Esophagus muscularis mucosa (tissue), 4 donors: ENCODE results near the gene HMBS. TPM values are rescaled to one million over a fixed set of nuclear protein-coding genes. Genes with fewer than 3 reads are reported as not detected.
"Not testable (repeated sequence)": the region's sequence is repeated elsewhere in the genome, so short reads cannot be mapped to it uniquely, and the experiment has no call there.

Experiments used
- DNase-seq: peaks from one replicate; pipeline ENCODE4 v3.0.0-alpha.2; 2017; ENCODE audit errors: extremely low spot score
- H3K27ac ChIP-seq, 4 donors: fragments of 200-600 bp; sonication (generic); replicated peaks in 1 of 4; 1 replicate in 3 of 4; 2 replicates in 1 of 4; pipeline ENCODE4 v1.5.1; 2016 to 2019; ENCODE audit warnings: mild to moderate bottlenecking in 1 of 4
- H3K27me3 ChIP-seq, 4 donors: fragments of 200-600 bp; sonication (generic); one replicate each; pipeline versions ENCODE4 v1.5.1 to v1.6.0; 2016 to 2019
- H3K36me3 ChIP-seq, 4 donors: fragments of 200-600 bp; sonication (generic); one replicate each; pipeline ENCODE4 v1.5.1; 2016 to 2019
- H3K4me1 ChIP-seq, 4 donors: fragments of 200-600 bp; sonication (generic); one replicate each; pipeline ENCODE4 v1.5.1; 2016 to 2019
- H3K4me3 ChIP-seq, 4 donors: fragments of 200-600 bp; sonication (generic); 1 replicate in 2 of 4; 2 replicates in 2 of 4; pipeline ENCODE4 v1.5.1; 2016 to 2019; ENCODE audit warnings: mild to moderate bottlenecking in 4 of 4, moderate library complexity in 1 of 4
- H3K9me3 ChIP-seq, 4 donors: fragments of 200-600 bp; sonication (generic); 1 replicate in 3 of 4; 2 replicates in 1 of 4; pipeline ENCODE4 v1.5.1; 2016 to 2019
- EP300 ChIP-seq: sonication (generic); formaldehyde crosslinking; IDR thresholded peaks from one replicate; pipeline ENCODE4 v1.6.1; 2017; ENCODE audit warnings: antibody characterized with exemption
- POLR2A ChIP-seq: fragments of 450-650 bp; IDR thresholded peaks from one replicate; pipeline ENCODE4 v1.6.1; 2017; ENCODE audit warnings: antibody characterized with exemption, moderate library complexity, mild to moderate bottlenecking, low read depth
- POLR2AphosphoS5 ChIP-seq, 2 donors: sonication (generic); formaldehyde crosslinking; IDR thresholded peaks; one replicate each; pipeline ENCODE4 v1.6.1; 2017; ENCODE audit warnings: antibody characterized with exemption in 2 of 2
- WGBS: methylation state at CpG from one replicate; pipeline ENCODE4 v1.1.5; 2018; 5-methylcytosine and 5-hydroxymethylcytosine counted together
- intact Hi-C: fragments of 100-400 bp; cut with DNase I; formaldehyde crosslinking; loops from one replicate; pipeline ENCODE4 v1.15.1; 2023
- total RNA-seq, 4 donors: library from RNA; depleted of rRNA; stranded (reverse); fragments of >200 nt; gene quantifications; one replicate each; pipeline versions ENCODE4 v1.1.0 to v1.2.1, GENCODE V29; 2016
- TF ChIP-seq, protein P1 (sequence below), 3 experiments: fragments of 200-600 bp in 2 of 3; fragments of 450-650 bp in 1 of 3; sonication (generic) in 2 of 3; IDR thresholded peaks; one replicate each; pipeline ENCODE4 v1.5.1; 2017 to 2019; ENCODE audit warnings: antibody characterized with exemption in 3 of 3, mild to moderate bottlenecking in 2 of 3, moderate library complexity in 1 of 3

Gene HMBS
- total RNA-seq: 1 to 10 TPM; 3.1 to 7.8 (median 6.1) TPM

DNA sequence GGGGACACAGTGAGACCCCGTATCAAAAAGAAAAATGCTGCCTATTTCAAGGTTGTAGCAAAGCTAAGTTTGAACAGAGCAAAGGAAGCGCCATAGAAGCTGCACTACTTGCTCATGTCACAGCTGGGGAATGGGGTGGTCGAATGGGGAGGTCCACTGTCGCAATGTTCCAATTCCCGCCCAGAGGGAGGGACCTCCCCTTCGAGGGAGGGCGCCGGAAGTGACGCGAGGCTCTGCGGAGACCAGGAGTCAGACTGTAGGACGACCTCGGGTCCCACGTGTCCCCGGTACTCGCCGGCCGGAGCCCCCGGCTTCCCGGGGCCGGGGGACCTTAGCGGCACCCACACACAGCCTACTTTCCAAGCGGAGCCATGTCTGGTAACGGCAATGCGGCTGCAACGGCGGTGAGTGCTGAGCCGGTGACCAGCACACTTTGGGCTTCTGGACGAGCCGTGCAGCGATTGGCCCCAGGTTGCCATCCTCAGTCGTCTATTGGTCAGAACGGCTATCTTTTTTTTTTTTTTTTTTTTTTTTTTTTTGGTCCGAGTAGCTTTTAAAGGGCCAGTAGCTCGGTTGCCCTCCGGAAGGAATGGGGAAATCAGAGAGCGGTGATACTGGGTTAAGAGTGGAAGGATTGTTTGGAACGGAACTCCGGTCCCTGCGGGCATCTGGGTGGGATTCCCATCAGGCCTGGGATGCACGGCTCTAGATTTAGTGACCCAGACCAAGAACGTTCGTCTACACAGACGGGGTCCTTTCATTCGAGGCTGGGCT is at the start of gene HMBS:
Gene HMBS, plus strand, starts transcription at position 219 of the 774 bp plus-strand sequence. Its CDS starts 153 bp downstream, at position 372.
- no peaks in the 10 kb centered on the region for H3K9me3 ChIP-seq
- TF ChIP-seq POLR2AphosphoS5 (IDR thresholded peaks at IDR 0.05) (peak; percentile 84 to 89), POLR2A (no peak), EP300 (no peak)
- TF ChIP-seq, protein P1, sequence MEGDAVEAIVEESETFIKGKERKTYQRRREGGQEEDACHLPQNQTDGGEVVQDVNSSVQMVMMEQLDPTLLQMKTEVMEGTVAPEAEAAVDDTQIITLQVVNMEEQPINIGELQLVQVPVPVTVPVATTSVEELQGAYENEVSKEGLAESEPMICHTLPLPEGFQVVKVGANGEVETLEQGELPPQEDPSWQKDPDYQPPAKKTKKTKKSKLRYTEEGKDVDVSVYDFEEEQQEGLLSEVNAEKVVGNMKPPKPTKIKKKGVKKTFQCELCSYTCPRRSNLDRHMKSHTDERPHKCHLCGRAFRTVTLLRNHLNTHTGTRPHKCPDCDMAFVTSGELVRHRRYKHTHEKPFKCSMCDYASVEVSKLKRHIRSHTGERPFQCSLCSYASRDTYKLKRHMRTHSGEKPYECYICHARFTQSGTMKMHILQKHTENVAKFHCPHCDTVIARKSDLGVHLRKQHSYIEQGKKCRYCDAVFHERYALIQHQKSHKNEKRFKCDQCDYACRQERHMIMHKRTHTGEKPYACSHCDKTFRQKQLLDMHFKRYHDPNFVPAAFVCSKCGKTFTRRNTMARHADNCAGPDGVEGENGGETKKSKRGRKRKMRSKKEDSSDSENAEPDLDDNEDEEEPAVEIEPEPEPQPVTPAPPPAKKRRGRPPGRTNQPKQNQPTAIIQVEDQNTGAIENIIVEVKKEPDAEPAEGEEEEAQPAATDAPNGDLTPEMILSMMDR (IDR thresholded peaks at IDR 0.05): peak in 1 of 3 experiments; percentile 6
- peak; percentile 99 for DNase-seq
- H3K4me1 ChIP-seq: peaks cover 15 to 21% (median 17%) of the 10 kb centered on the region in 4 donors
- peaks cover 16 to 31% (median 30%) of the 10 kb centered on the region in 4 donors for H3K36me3 ChIP-seq
- peak within 1 kb of the TSS; percentile 95 to 96 (median 96) for H3K27ac ChIP-seq
- peak within 1 kb of the TSS; percentile 82 to 97 (median 85) for H3K4me3 ChIP-seq
- H3K27me3 ChIP-seq: no peaks in the 10 kb centered on the region
- intact Hi-C loops: no loop called here
- 1% methylated on average over 32 of the region's 45 CpGs for WGBS

DNA sequence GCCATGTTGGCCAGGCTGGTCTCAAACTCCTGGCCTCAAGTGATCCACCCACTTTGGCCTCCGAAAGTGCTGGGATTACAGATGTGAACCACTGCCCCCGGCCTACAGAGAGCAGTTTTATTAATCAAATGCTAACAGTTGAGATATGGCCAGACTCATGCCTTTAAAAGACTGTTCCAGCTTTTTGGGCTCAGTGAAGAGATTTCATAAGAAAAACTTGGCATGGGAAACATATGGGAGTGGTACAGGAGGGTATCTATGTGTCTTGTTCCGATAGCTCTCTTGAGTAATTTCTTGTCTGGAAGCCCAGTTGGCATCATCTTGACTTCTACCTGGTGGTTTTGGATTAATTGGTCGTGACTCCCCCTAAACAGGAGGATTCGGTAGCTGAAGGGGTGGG is 45.8 kb upstream of the HMBS start:
- H3K27me3 ChIP-seq: no peaks in the 10 kb centered on the region
- no peaks in the 10 kb centered on the region for H3K4me1 ChIP-seq
- TF ChIP-seq, protein P1 (IDR thresholded peaks at IDR 0.05): no peak
- TF ChIP-seq EP300: no peak
- no peak for TF ChIP-seq POLR2A
- TF ChIP-seq POLR2AphosphoS5 (IDR thresholded peaks at IDR 0.05): no peak
- no peaks in the 10 kb centered on the region for H3K9me3 ChIP-seq
- no peaks in the 10 kb centered on the region for H3K36me3 ChIP-seq
- no peak for DNase-seq
- 84% methylated on average over 5 of the region's 5 CpGs for WGBS
- intact Hi-C loops: no loop called here
- no peak overlapping the region for H3K27ac ChIP-seq
- H3K4me3 ChIP-seq: no peak overlapping the region

DNA sequence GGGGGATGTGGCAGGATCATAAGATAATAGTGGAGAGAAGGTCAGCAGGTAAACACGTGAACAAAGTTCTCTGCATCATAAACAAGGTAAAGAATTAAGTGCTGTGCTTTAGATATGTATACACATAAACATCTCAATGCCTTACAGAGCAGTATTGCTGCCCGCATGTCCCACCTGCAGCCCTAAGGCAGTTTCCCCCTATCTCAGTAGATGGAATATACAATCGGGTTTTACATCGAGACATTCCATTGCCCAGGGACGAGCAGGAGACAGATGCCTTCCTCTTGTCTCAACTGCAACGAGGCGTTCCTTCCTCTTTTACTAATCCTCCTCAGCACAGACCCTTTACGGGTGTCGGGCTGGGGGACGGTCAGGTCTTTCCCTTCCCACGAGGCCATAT is 45.2 kb upstream of the HMBS start:
- H3K27me3 ChIP-seq, H3K4me3 ChIP-seq, H3K36me3 ChIP-seq, H3K4me1 ChIP-seq, DNase-seq, H3K27ac ChIP-seq, H3K9me3 ChIP-seq, intact Hi-C loops: not testable (repeated sequence)
- 53% methylated on average over 9 of the region's 11 CpGs for WGBS

DNA sequence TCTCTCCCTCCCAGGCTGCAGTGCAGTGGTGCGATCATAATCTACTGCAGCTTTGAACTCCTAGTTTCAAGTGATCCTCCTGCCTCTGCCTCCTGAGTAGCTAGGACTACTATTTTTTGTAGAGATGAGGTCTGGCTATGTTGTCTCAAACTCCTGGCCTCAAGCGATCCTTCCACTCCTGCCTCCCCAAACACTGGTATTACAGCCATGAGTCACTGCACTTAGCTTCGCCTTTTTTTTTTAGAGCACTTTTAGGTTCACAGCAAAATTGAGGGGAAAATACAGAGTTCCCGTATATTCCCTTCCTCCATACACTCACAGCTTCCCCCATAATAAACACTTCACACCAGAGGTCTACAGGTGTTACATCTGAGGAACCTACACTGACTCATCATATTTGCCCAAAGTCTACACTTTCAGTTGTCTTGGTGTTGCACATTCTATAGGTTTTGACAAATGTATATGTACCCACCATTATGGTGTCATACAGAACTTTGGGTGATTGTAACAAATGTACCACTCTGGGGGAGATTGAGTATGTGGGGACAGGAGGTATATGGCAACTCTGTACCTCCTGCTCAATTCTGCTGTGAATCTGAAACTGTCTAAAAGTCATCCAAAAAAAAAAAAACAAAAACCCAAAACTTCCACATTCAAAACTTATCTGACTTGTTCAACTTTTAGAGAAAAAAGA is 42.7 kb upstream of the HMBS start:
- 90% methylated on average over 4 of the region's 4 CpGs for WGBS

DNA sequence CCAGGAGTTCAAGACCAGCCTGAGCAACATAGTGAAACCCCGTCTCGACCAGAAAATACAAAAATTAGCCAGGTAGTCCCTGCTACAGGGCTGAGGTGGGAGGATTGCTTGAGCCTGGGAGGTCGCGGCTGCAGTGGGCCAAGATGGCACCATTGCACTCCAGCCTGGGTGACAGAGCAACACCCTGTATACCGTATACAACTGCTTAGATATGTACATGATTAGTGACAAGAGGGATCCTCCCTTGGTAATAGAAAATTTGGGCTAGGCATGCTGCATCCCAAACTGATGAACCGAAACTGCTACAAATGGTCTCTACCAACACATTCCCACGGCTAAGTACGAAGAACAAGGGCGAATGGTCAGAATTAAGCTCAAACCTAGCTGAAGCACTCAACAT is 41.8 kb upstream of the HMBS start:
- H3K27me3 ChIP-seq: no peaks in the 10 kb centered on the region
- H3K4me1 ChIP-seq: no peaks in the 10 kb centered on the region
- H3K36me3 ChIP-seq: peaks cover 16 to 38% (median 35%) of the 10 kb centered on the region in 4 donors
- H3K9me3 ChIP-seq: no peaks in the 10 kb centered on the region
- no peak overlapping the region for H3K4me3 ChIP-seq
- DNase-seq: no peak
- H3K27ac ChIP-seq: no peak overlapping the region
- intact Hi-C loops: no loop called here
- WGBS: 90% methylated on average over 7 of the region's 9 CpGs
- TF ChIP-seq, protein P1 (IDR thresholded peaks at IDR 0.05): no peak
- TF ChIP-seq POLR2AphosphoS5 (IDR thresholded peaks at IDR 0.05): no peak
- TF ChIP-seq EP300: no peak
- TF ChIP-seq POLR2A: no peak

More for the DNA sequence above, 42.7 kb upstream of the HMBS start:
- no peaks in the 10 kb centered on the region for H3K27me3 ChIP-seq
- H3K36me3 ChIP-seq: peaks cover 8 to 28% (median 26%) of the 10 kb centered on the region in 4 donors
- TF ChIP-seq, protein P1 (IDR thresholded peaks at IDR 0.05): no peak
- no peak for TF ChIP-seq POLR2AphosphoS5 (IDR thresholded peaks at IDR 0.05)
- no peak overlapping the region for H3K4me3 ChIP-seq
- no peak overlapping the region for H3K27ac ChIP-seq
- no peaks in the 10 kb centered on the region for H3K4me1 ChIP-seq
- H3K9me3 ChIP-seq: no peaks in the 10 kb centered on the region
- intact Hi-C loops: no loop called here
- no peak for DNase-seq
